Neutrophil (primary cell): Measurements from ENCODE around the gene SLC31A1.

Experiments
- H3K27ac ChIP-seq: fragments of 200-600 bp; sonication (generic); 2 replicates; pipeline ENCODE4 v1.5.1; 2016; ENCODE audit warnings: mild to moderate bottlenecking, moderate library complexity
- H3K27me3 ChIP-seq: fragments of 200-600 bp; sonication (generic); 2 replicates; pipeline ENCODE4 v1.6.0; 2016; ENCODE audit warnings: mild to moderate bottlenecking
- H3K36me3 ChIP-seq: fragments of 200-600 bp; sonication (generic); 2 replicates; pipeline ENCODE4 v1.5.1; 2017
- H3K4me1 ChIP-seq, 2 experiments: fragments of 200-600 bp in 1 of 2; sonication (generic) in 1 of 2; 1 replicate in 1 of 2; 2 replicates in 1 of 2; pipeline versions ENCODE4 v1.5.1 to v1.6.1; 2013 to 2016; ENCODE audit warnings: low read depth in 1 of 2, low read length in 1 of 2, mild to moderate bottlenecking in 1 of 2, moderate library complexity in 1 of 2; ENCODE audit not compliant: control insufficient read depth in 1 of 2, insufficient read depth in 1 of 2
- H3K4me3 ChIP-seq, 2 experiments: fragments of 200-600 bp in 1 of 2; sonication (generic) in 1 of 2; 1 replicate in 1 of 2; 2 replicates in 1 of 2; pipeline ENCODE4 v1.5.1; 2013 to 2016; ENCODE audit warnings: low read depth in 1 of 2, low read length in 1 of 2, mild to moderate bottlenecking in 1 of 2, moderate library complexity in 1 of 2
- H3K9me3 ChIP-seq: fragments of 200-600 bp; sonication (generic); 2 replicates; pipeline ENCODE4 v1.5.1; 2016
- TF ChIP-seq, protein P1 (sequence below): fragments of 200-600 bp; sonication (generic); IDR thresholded peaks from 2 replicates; pipeline ENCODE4 v1.5.1; 2016; ENCODE audit warnings: antibody characterized with exemption

Gene SLC31A1

DNA sequence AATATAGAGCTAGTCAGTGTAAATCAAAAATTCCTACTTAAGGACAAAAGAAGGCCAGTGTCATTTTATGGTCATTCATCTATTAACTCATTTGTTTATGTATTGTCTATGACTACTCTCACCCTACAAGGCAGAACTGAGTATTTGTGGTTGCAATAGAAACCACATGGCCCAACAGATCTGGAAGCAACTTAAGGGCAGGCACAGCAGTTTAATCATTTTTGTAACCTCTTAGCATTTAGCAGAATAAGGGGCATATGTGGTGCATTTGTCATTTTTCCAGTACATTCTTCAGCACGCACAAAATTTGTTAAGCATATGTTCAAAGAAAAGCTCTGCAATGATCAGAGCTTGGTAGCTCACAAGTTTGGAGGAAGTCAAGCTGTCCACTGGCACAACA, 1.4 kb upstream of the SLC31A1 start:
- TF ChIP-seq, protein P1, sequence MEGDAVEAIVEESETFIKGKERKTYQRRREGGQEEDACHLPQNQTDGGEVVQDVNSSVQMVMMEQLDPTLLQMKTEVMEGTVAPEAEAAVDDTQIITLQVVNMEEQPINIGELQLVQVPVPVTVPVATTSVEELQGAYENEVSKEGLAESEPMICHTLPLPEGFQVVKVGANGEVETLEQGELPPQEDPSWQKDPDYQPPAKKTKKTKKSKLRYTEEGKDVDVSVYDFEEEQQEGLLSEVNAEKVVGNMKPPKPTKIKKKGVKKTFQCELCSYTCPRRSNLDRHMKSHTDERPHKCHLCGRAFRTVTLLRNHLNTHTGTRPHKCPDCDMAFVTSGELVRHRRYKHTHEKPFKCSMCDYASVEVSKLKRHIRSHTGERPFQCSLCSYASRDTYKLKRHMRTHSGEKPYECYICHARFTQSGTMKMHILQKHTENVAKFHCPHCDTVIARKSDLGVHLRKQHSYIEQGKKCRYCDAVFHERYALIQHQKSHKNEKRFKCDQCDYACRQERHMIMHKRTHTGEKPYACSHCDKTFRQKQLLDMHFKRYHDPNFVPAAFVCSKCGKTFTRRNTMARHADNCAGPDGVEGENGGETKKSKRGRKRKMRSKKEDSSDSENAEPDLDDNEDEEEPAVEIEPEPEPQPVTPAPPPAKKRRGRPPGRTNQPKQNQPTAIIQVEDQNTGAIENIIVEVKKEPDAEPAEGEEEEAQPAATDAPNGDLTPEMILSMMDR = no peak
- peak overlapping the region; percentile 87 to 93 for H3K4me3 ChIP-seq
- H3K4me1 ChIP-seq = peaks cover 65 to 67% of the 10 kb centered on the region in 2 experiments
- H3K27me3 ChIP-seq = no peaks in the 10 kb centered on the region
- no peaks in the 10 kb centered on the region for H3K9me3 ChIP-seq
- H3K27ac ChIP-seq = peak overlapping the region; percentile 82
- no peaks in the 10 kb centered on the region for H3K36me3 ChIP-seq

DNA sequence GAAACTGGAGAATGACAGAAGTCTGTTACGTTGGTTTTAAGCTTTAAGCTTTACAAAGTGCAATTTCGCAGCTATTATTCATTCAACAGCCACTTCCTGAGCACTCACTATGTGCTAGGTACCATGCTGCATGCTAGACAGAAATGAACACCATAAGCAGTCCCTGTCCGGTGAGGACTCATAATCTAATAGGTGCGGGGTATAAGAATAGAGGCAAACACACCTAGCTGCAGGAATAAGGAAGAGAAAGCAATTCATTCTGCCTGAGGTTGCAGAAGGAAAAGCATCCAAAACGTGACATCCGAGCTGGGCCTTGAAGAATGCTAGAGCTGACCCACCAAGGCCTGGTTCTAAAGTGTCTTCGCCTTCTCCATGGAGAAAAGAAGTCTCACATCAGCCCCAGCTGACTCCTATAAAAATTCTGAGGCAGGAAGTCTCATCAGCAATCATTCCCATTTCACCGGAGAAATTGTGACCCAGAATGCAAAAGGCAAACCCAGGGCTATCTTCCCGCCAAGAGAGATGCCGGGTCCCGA, 809 bp upstream of the SLC31A1 start:
- Histone ChIP-seq H3K4me1 (peaks cover 71 to 72% of the 10 kb centered on the region in 2 experiments), H3K27ac (peak overlapping the region; percentile 82), H3K36me3 (no peaks in the 10 kb centered on the region), H3K4me3 (peak overlapping the region; percentile 87 to 93), H3K27me3 (no peaks in the 10 kb centered on the region), H3K9me3 (no peaks in the 10 kb centered on the region)
- TF ChIP-seq, protein P1 = no peak

DNA sequence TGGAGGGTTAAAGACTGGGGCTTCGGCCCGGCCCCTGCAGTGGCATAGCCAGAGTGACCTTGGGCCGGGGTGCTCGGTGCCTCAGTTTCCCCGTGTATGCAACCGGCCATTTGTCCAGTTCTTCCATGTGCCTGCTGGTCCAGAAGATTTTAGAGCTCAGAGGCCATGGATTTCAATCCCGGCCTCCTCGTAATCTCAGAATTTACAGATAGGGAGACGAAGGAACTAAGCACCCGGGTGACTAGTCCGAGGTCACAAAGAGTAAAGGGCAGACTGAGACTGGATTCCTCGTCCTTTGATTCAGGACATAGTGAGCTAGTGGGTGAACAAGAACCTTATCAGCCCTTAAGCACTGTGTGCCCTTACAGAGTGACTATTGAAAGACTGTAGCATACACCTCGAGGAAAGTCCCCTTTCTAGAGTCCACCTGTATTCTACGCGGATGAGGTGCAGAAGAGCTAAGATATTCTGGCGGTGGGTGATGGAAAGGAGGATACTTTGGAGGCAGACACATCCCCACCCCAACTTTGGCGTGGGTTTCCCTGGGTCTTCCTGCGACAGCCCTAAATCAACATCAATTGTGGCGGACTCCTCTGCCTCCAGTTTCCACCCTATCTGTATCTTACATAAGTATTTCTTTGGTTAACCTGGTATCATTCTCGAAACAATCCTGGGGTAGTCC, 597 bp downstream of the SLC31A1 start:
- Histone ChIP-seq H3K4me3 (peak overlapping the region; percentile 87 to 93), H3K9me3 (no peaks in the 10 kb centered on the region), H3K36me3 (no peaks in the 10 kb centered on the region), H3K4me1 (peaks cover 85 to 86% of the 10 kb centered on the region in 2 experiments), H3K27ac (peak overlapping the region; percentile 82), H3K27me3 (no peaks in the 10 kb centered on the region)
- TF ChIP-seq, protein P1 = no peak

DNA sequence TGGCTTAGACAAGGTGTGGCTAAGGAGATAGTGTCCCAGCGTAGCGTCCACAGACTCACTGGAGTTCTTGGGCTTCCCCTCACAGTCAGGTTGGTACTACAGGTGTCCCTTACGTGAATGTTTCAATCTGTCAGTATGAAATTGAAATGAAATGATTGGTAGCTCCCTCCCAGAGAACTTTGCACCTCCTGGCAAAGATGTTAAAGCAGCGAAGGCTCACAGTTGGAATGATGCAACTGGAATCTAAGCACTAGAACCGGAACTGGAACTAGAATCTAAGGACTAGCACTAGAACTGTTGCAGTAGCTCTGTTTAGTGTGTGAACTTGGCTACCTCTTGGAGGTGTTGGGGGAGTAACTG, 1.1 kb downstream of the SLC31A1 start:
- H3K4me3 ChIP-seq = peak overlapping the region; percentile 87 to 93
- no peaks in the 10 kb centered on the region for H3K9me3 ChIP-seq
- H3K4me1 ChIP-seq = peaks cover 90 to 92% of the 10 kb centered on the region in 2 experiments
- H3K27ac ChIP-seq = peak overlapping the region; percentile 82
- no peaks in the 10 kb centered on the region for H3K36me3 ChIP-seq
- no peaks in the 10 kb centered on the region for H3K27me3 ChIP-seq
- TF ChIP-seq, protein P1 = no peak

DNA sequence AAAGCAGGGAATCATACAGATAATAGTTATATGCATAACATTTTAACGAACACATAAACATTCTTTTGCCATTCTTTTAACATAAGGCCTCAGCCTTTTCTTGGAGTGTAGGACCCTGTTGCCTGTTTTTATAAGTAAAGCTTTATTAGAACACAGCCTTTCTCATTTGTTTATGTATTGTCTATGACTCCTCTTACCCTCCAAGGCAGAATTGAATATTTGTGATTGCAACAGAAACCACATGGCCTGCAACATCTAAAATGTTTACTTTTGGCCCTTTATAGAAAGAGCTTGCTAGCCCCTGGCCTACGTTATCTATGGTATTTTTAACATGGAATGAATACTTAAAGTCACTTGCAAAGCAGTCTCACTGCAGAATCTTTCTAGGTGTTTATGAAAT, 2.6 kb downstream of the SLC31A1 start:
- TF ChIP-seq, protein P1 = no peak
- H3K36me3 ChIP-seq = no peaks in the 10 kb centered on the region
- H3K27me3 ChIP-seq = no peaks in the 10 kb centered on the region
- H3K4me3 ChIP-seq = no peak overlapping the region
- no peaks in the 10 kb centered on the region for H3K9me3 ChIP-seq
- H3K27ac ChIP-seq = no peak overlapping the region
- peaks cover 92 to 93% of the 10 kb centered on the region in 2 experiments for H3K4me1 ChIP-seq
